Calu3 (cell line): ENCODE data around the gene FAM50A. TPM values are rescaled to one million over a fixed set of nuclear protein-coding genes. Genes with fewer than 3 reads are reported as not detected.

Experiments used
- BruUV-seq: library from RNA; stranded (reverse); fragments of 400-500 nt; replicated peaks from 2 replicates; lab custom pipeline; 2021; lab: Mats Ljungman, UMichigan
- CTCF ChIA-PET: fragments of 300-600 bp; sonication (Branson Sonifier 250); formaldehyde crosslinking; loops from one replicate; lab custom pipeline; 2022; ENCODE audit warnings: antibody characterized with exemption; lab: Charles Lee
- DNase-seq: peaks from one replicate; pipeline ENCODE4 v3.0.0; 2022
- H3K27ac Mint-ChIP-seq: one replicate; pipeline ENCODE4 v1.8.0; 2022; ENCODE audit warnings: mixed read lengths; ENCODE audit not compliant: unreplicated experiment
- H3K27me3 Mint-ChIP-seq: one replicate; pipeline ENCODE4 v1.8.0; 2022; ENCODE audit warnings: mixed read lengths; ENCODE audit not compliant: unreplicated experiment
- H3K36me3 Mint-ChIP-seq: one replicate; pipeline ENCODE4 v1.8.0; 2022; ENCODE audit warnings: mild to moderate bottlenecking, moderate library complexity, mixed read lengths; ENCODE audit not compliant: insufficient read depth, unreplicated experiment
- H3K4me1 Mint-ChIP-seq: one replicate; pipeline ENCODE4 v1.8.0; 2022; ENCODE audit warnings: mild to moderate bottlenecking, low read depth, mixed read lengths; ENCODE audit not compliant: unreplicated experiment
- H3K4me3 Mint-ChIP-seq: one replicate; pipeline ENCODE4 v1.8.0; 2022; ENCODE audit warnings: mild to moderate bottlenecking, low read depth, moderate library complexity, mixed read lengths; ENCODE audit not compliant: unreplicated experiment
- H3K9me3 Mint-ChIP-seq: one replicate; pipeline ENCODE4 v1.8.0; 2022; ENCODE audit warnings: low read depth, mixed read lengths; ENCODE audit not compliant: unreplicated experiment
- CTCF ChIP-seq: fragments of 200-600 bp; IDR thresholded peaks from one replicate; pipeline ENCODE4 v1.8.0; 2022; ENCODE audit warnings: antibody characterized with exemption; ENCODE audit not compliant: unreplicated experiment
- intact Hi-C: fragments of 100-400 bp; cut with micrococcal nuclease; formaldehyde crosslinking; loops from one replicate; pipeline ENCODE4 v1.10.0; 2022; ENCODE audit not compliant: unreplicated experiment
- total RNA-seq: library from RNA; stranded (reverse); gene quantifications from 2 replicates; pipeline ENCODE4 v1.2.3, GENCODE V29; 2022

The FAM50A gene
- total RNA-seq, 1 experiment from 2014 or later: 88.9 TPM

GRCh38 chrX:154489182-154489581 lies 45.2 kb downstream of the FAM50A start:
- H3K27me3 Mint-ChIP-seq: no peaks in the 10 kb centered on the region
- BruUV-seq: no TSS peak
- no peaks in the 10 kb centered on the region for H3K9me3 Mint-ChIP-seq
- intact Hi-C loops: no loop called here
- CTCF ChIA-PET: interaction anchor here (1.8 kb wide), 1 partner anchor 38 kb away, joined by 5 read pairs; no protein-coding TSS in a partner anchor
- H3K4me3 Mint-ChIP-seq: peak overlapping the region; percentile 80
- H3K27ac Mint-ChIP-seq: no peak overlapping the region
- H3K36me3 Mint-ChIP-seq: peaks cover 60% of the 10 kb centered on the region
- H3K4me1 Mint-ChIP-seq: peaks cover 11% of the 10 kb centered on the region
- no peak for DNase-seq
- no peak for TF ChIP-seq CTCF

DNA sequence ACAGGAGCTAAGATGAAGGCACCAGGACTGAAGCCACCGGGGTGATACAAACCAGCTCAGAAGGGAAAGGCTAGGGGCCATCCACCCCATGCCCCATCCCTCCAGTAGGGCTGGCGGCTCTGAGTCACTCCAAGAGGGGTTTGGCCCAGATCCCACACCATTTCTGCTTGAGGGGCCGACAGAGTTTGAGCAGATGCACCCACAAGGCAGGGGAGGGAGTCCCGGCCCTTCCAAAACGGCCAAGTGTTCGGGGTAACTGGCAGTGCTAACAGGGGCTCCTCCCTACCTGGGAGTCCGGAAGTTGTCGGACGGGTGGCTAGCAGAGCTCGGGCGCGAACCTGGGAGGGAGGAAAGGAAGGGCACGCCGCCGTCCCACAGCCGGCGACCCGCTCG lies 46.1 kb downstream of the FAM50A start:
- no peak for TF ChIP-seq CTCF
- CTCF ChIA-PET: interaction anchor here (1.1 to 1.8 kb wide), 2 partner anchors 10 to 37 kb away, joined by 4 to 5 read pairs; no protein-coding TSS in a partner anchor
- Mint-ChIP-seq H3K27me3 (no peaks in the 10 kb centered on the region), H3K27ac (peak overlapping the region; percentile 82), H3K9me3 (no peaks in the 10 kb centered on the region), H3K4me3 (peak overlapping the region; percentile 80), H3K4me1 (peaks cover 11% of the 10 kb centered on the region), H3K36me3 (peaks cover 55% of the 10 kb centered on the region)
- TSS peak; percentile 74 for BruUV-seq
- no peak for DNase-seq
- intact Hi-C loops: loop anchor here (5.0 kb wide), 1 partner anchor 83 kb away; the partner anchor contains the start of gene DNASE1L1

DNA sequence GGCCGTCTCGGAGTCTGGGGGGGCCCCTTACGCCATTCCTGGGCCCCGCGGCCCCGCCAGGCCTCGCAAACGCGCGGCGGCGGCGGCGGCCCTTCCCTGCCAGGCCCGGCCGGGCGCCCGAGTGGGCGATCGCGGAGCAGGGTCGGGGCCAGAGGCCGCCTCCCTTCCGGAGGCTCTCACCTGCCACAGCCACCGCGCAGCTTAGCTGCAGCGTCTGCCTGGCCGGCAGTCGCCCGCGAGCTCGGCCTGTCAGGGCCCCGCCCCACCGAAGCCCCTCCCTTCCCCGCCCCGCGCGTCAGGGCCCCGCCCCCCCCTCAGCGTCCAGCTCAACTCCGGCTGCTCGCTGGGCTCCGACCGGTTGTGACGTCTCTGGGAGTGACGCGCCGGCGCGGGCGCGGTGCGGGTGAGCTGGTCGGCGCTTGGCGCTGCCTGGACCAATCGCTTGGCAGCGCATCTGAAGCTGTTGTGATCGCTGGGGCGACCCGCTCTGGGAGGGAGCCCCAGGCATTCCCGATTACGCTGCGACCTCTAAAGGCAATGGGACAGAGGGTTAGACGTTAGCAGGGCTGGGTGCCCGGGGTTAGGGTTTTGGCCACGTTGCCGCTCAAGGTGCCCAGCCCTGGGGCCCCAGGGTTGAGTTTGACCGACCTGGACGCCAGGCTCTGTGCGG lies 46.6 kb downstream of the FAM50A start, which contains the start of gene SLC10A3:
SLC10A3 (minus strand) TSS at position 216 of the 670 bp plus-strand sequence. CDS start 1,689 bp downstream, outside the sequence.
- intact Hi-C loops: loop anchor here (5.0 kb wide), 1 partner anchor 83 kb away; the partner anchor contains the start of gene DNASE1L1
- no peaks in the 10 kb centered on the region for H3K9me3 Mint-ChIP-seq
- CTCF ChIA-PET: interaction anchor here (0.7 to 1.8 kb wide), 3 partner anchors 9 to 37 kb away, joined by 4 to 9 read pairs (median 5); no protein-coding TSS in a partner anchor
- H3K27me3 Mint-ChIP-seq: no peaks in the 10 kb centered on the region
- peak within 1 kb of the TSS; percentile 83 for H3K27ac Mint-ChIP-seq
- H3K4me1 Mint-ChIP-seq: peaks cover 11% of the 10 kb centered on the region
- H3K36me3 Mint-ChIP-seq: peaks cover 51% of the 10 kb centered on the region
- DNase-seq: peak; percentile 94
- TF ChIP-seq CTCF: no peak
- H3K4me3 Mint-ChIP-seq: peak within 1 kb of the TSS; percentile 80
- BruUV-seq: no TSS peak

- H3K9me3 Mint-ChIP-seq: no peaks in the 10 kb centered on the region
These were observed 50.8 kb downstream of the FAM50A start for GRCh38 chrX:154494715-154495114.

More at GRCh38 chrX:154494715-154495114, 50.8 kb downstream of the FAM50A start:
- no peak overlapping the region for H3K4me3 Mint-ChIP-seq
- intact Hi-C loops: loop anchor here (5.0 kb wide), 1 partner anchor 87 kb away; the partner anchor contains the start of gene DNASE1L1
- H3K27ac Mint-ChIP-seq: no peak overlapping the region
- H3K27me3 Mint-ChIP-seq: no peaks in the 10 kb centered on the region
- CTCF ChIA-PET: no interaction called here
- no TSS peak for BruUV-seq
- DNase-seq: no peak
- no peak for TF ChIP-seq CTCF
- peaks cover 19% of the 10 kb centered on the region for H3K36me3 Mint-ChIP-seq
- peaks cover 3% of the 10 kb centered on the region for H3K4me1 Mint-ChIP-seq
